T-helper 1 cell (primary cell): ENCODE measurements around the gene ADAMTS17.

Experiments used
- DNase-seq, 5 donors: peaks; one replicate each; pipeline ENCODE4 v3.0.0-alpha.2; 2012 to 2020

ADAMTS17 gene

GRCh38 chr15:100166313-100166712 lies 175.5 kb downstream of the ADAMTS17 start:
- no peak for DNase-seq

GRCh38 chr15:100163961-100164360 lies 177.8 kb downstream of the ADAMTS17 start:
- no peak for DNase-seq

GRCh38 chr15:100160953-100161352 lies 180.8 kb downstream of the ADAMTS17 start:
- DNase-seq, result no peak

GRCh38 chr15:100159436-100159835 lies 182.3 kb downstream of the ADAMTS17 start:
- DNase-seq, result no peak

- DNase-seq, result no peak
Measured at GRCh38 chr15:100158356-100158755, 183.4 kb downstream of the ADAMTS17 start.

GRCh38 chr15:100156201-100156600 lies 185.6 kb downstream of the ADAMTS17 start:
- DNase-seq, result no peak

GRCh38 chr15:100154338-100154737 lies 187.4 kb downstream of the ADAMTS17 start:
- DNase-seq, result no peak

- DNase-seq, result no peak
Measured at GRCh38 chr15:100152463-100152862, 189.3 kb downstream of the ADAMTS17 start.

- DNase-seq, result no peak
Measured at GRCh38 chr15:100150906-100151305, 190.9 kb downstream of the ADAMTS17 start.

GRCh38 chr15:100147828-100148227 lies 193.9 kb downstream of the ADAMTS17 start:
- no peak for DNase-seq

GRCh38 chr15:100143378-100143777 lies 198.4 kb downstream of the ADAMTS17 start:
- no peak for DNase-seq

- no peak for DNase-seq
Measured at GRCh38 chr15:100141311-100142001, 200.3 kb downstream of the ADAMTS17 start.

- no peak for DNase-seq
Measured at GRCh38 chr15:100140527-100141308, 201.1 kb downstream of the ADAMTS17 start.

- no peak for DNase-seq
Measured at GRCh38 chr15:100134586-100134985, 207.2 kb downstream of the ADAMTS17 start.

- DNase-seq, result no peak
Measured at GRCh38 chr15:100134089-100134583, 207.6 kb downstream of the ADAMTS17 start.

GRCh38 chr15:100133001-100133400 lies 208.8 kb downstream of the ADAMTS17 start:
- no peak for DNase-seq

GRCh38 chr15:100132309-100132708 lies 209.5 kb downstream of the ADAMTS17 start:
- no peak for DNase-seq

GRCh38 chr15:100131321-100132224 lies 210.2 kb downstream of the ADAMTS17 start:
- no peak for DNase-seq

GRCh38 chr15:100129677-100130076 lies 212.1 kb downstream of the ADAMTS17 start:
- DNase-seq, result no peak

- DNase-seq, result no peak
Measured at GRCh38 chr15:100125401-100126191, 216.2 kb downstream of the ADAMTS17 start.

- no peak for DNase-seq
Measured at GRCh38 chr15:100124936-100125335, 216.8 kb downstream of the ADAMTS17 start.

- no peak for DNase-seq
Measured at GRCh38 chr15:100124361-100124760, 217.4 kb downstream of the ADAMTS17 start.
